ENCODE results near the gene ARHGEF40.
"Not testable (repeated sequence)": the region's sequence is repeated elsewhere in the genome, so short reads cannot be mapped to it uniquely, and the experiment has no call there.

The ARHGEF40 gene

GRCh38 chr14:21040370-21040925 lies 29.7 kb upstream of the ARHGEF40 start:
- no peak for DNase-seq

- DNase-seq = not testable (repeated sequence)
These were observed 29.2 kb upstream of the ARHGEF40 start for GRCh38 chr14:21040941-21041340.

- no peak for DNase-seq
These were observed 28.2 kb upstream of the ARHGEF40 start, which contains the start of gene RNASE7 for GRCh38 chr14:21041676-21042433. Gene RNASE7, plus strand, starts transcription at chr14:21042362. Its CDS starts 631 bp downstream, at chr14:21042993.

DNA sequence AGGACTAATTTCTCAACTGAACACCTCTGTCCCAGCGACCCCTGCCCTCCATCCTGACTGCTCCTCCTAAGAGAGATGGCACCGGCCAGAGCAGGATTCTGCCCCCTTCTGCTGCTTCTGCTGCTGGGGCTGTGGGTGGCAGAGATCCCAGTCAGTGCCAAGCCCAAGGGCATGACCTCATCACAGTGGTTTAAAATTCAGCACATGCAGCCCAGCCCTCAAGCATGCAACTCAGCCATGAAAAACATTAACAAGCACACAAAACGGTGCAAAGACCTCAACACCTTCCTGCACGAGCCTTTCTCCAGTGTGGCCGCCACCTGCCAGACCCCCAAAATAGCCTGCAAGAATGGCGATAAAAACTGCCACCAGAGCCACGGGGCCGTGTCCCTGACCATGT lies 27.2 kb upstream of the ARHGEF40 start:
- DNase-seq = no peak

- no peak for DNase-seq
These were observed 26.6 kb upstream of the ARHGEF40 start for GRCh38 chr14:21043387-21043973.

- DNase-seq = no peak
These were observed 26.0 kb upstream of the ARHGEF40 start for GRCh38 chr14:21043974-21044618.

DNA sequence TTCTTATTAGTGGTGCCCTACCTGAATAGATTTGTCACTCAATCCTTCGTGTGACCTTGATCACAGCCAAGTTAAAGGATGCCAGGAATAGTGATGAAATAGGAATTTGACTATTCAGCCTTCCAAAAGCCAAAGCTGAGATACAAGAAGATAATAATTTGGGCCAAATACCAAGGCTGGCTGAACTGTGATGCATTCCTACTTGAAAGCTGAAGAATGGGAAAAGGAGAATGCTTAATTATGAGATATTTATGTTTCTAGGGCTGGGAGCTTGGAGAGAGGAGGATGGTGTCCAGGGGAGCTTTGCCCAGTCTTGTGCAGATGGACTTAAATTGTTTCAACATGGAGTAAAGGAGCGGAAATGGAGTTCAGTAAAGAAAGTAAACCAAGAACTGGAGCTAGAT lies 22.7 kb upstream of the ARHGEF40 start:
- no peak for DNase-seq

DNA sequence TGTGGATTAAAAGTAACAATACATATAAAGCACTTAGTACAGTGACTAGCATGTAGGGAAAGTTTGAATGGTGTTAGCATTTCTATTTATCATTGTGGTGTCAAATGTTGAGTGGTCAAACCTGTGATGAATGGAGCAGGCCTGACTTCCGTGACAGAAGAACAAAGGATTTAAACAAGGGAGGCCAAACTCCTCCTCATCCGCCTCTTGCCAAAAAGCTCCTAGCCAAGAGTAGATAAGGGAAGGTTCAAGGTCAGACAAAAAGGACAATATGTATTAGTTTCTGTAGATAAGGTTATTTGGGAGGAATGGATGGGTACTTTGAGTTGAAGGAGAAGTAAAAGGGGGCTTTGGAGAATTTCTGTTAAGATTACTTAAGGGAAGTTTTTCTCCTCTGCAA lies 21.5 kb upstream of the ARHGEF40 start:
- no peak for DNase-seq

GRCh38 chr14:21049271-21049673 lies 20.8 kb upstream of the ARHGEF40 start:
- DNase-seq = no peak

- DNase-seq = no peak
These were observed 19.5 kb upstream of the ARHGEF40 start for GRCh38 chr14:21050597-21050996.

GRCh38 chr14:21053184-21054122 lies 16.7 kb upstream of the ARHGEF40 start:
- no peak for DNase-seq

DNA sequence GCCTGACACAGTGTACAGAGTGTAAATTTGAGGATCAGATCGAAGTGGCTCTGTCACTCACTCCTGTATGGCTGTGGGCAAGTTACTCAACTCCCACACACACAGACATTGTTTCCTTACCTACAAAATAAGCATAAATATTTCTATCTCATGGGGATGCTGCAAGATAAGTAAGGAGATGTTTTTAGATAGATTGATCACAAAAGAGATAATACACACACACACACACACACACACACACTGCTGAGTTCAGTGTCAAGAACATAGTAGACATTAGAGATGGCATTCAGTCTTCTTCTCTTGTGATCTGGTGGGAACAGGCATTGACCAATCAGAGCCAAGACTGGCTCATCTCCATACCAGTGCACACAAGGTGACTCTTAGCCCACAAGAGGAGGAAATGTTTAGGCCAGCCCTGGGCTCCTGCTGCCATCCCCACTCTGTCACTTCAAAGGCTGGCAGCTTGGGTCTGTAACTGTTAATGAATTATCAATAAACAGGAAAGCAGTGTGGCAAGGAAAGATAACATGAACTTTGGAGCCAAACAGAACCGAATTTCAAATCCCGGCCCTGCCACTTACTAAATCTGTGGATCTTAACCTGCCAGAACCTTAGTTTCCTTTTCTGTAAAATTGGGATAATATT lies 15.9 kb upstream of the ARHGEF40 start:
- DNase-seq = no peak

DNA sequence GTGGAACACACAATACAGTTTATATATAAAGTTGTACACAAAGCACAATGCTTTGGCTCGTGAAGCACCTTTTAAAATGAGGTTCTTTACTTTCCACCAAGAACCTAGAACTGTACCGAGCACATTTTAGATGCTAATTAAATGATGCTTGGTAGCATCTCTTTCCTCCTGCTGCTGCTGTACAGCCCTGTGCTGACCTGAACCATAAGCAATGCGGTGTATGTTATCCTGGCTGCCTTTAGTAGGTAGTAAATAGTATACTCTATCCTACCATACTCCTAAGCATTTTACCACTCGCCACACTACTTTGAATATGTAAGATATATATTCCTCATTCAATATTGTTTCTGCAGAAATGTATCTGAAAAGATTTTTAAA lies 15.3 kb upstream of the ARHGEF40 start:
- DNase-seq = no peak

GRCh38 chr14:21055432-21056117 lies 14.5 kb upstream of the ARHGEF40 start:
- DNase-seq = no peak

- no peak for DNase-seq
These were observed 13.5 kb upstream of the ARHGEF40 start for GRCh38 chr14:21056520-21057163.

DNA sequence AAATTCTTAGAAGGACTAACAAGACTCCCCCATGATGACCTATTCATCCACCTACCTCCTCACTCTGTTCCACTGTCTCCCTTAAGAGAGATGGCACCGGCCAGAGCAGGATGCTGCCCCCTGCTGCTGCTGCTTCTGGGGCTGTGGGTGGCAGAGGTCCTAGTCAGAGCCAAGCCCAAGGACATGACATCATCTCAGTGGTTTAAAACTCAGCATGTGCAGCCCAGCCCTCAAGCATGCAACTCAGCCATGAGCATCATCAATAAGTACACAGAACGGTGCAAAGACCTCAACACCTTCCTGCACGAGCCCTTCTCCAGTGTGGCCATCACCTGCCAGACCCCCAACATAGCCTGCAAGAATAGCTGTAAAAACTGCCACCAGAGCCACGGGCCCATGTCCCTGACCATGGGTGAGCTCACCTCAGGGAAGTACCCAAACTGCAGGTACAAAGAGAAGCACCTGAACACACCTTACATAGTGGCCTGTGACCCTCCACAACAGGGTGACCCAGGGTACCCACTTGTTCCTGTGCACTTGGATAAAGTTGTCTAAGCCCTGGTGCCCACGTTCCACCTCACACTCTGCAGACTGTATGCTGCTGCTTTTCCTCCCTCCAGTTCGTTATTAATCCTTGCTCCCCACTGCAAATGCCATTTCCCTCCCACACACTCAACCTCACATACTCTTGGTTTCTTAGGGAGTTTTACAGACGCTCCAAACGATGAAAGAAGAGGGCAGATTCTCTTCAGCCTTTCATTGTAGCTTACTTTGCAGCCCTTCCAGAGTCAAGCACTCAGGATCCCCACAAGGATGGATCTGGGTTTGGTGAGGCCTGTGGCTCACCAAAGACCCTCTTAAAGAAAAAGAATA lies 12.1 kb upstream of the ARHGEF40 start, which contains the start of gene RNASE8:
Gene RNASE8, plus strand, starts transcription at position 20 of the 873 bp plus-strand sequence. Its CDS starts 71 bp downstream, at position 91.
- no peak for DNase-seq

DNA sequence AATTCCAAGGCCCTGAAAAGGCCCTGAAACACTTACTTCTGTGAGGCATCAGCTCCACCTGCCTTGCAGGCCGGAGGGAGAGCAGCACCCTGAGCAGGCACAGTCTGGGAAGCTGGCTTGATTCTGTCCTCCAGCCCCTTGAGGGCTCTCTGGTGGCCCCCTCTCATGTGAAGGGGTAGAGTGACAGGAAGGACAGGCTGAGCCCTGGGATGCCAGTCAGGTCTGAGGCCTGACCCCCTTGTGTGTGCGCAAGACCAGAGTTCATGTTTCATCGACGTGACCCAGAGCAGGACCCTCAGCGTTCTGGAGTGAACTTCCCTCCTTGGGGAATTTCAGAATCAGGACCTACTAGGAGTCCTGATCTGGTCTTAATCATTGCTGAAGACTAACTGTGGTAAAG lies 11.2 kb upstream of the ARHGEF40 start:
- DNase-seq = no peak

GRCh38 chr14:21059842-21060613 lies 10.1 kb upstream of the ARHGEF40 start:
- no peak for DNase-seq
